IMR-90 (cell line): ENCODE results near the gene KIAA0513. TPM values are rescaled to one million over a fixed set of nuclear protein-coding genes. Genes with fewer than 3 reads are reported as not detected.
A peak's percentile ranks its signal among the peaks of the same experiment; 100 is the strongest.

Experiments
- ATAC-seq: fragments of 200-7000 bp; cut with Tn5 transposase; 2 replicates; pipeline ENCODE4 v1.9.1; 2020; ENCODE audit warnings: low read depth, mild to moderate bottlenecking, moderate library complexity
- BruUV-seq: library from RNA; stranded (reverse); fragments of 400-500 nt; replicated peaks from 2 replicates; lab custom pipeline; 2021; lab: Mats Ljungman, UMichigan
- CTCF ChIA-PET: fragments of 300-600 bp; formaldehyde crosslinking; extraction: SDS; loops from one replicate; lab custom pipeline; 2021; ENCODE audit warnings: antibody characterized with exemption; lab: Yijun Ruan, JAX
- POLR2A ChIA-PET: fragments of 300-600 bp; sonication (Branson Sonifier 250); formaldehyde crosslinking; loops from one replicate; lab custom pipeline; 2022; ENCODE audit warnings: antibody characterized with exemption; ENCODE audit not compliant: unreplicated experiment; lab: Charles Lee
- DNase-seq: peaks from one replicate; pipeline ENCODE4 v3.0.0; 2013
- H2AFZ ChIP-seq: replicated peaks from 2 replicates; pipeline ENCODE3; 2013; ENCODE audit warnings: low read length, mild to moderate bottlenecking; ENCODE audit not compliant: poor library complexity
- H2AK5ac ChIP-seq: 2 replicates; pipeline ENCODE4 v1.6.1; 2013; ENCODE audit warnings: low read depth, low read length, inconsistent platforms
- H2AK9ac ChIP-seq: replicated peaks from 2 replicates; pipeline ENCODE3; 2013; ENCODE audit warnings: mild to moderate bottlenecking, low read depth, low read length, moderate library complexity; ENCODE audit not compliant: poor library complexity
- H2BK120ac ChIP-seq: 2 replicates; pipeline ENCODE4 v1.6.1; 2013; ENCODE audit warnings: low read depth, low read length, inconsistent platforms
- H2BK15ac ChIP-seq: 3 replicates; pipeline ENCODE4 v1.6.1; 2013; ENCODE audit warnings: low read depth, low read length, inconsistent platforms
- H2BK20ac ChIP-seq: 2 replicates; pipeline ENCODE4 v1.6.1; 2013; ENCODE audit warnings: low read depth, mild to moderate bottlenecking, inconsistent platforms, low read length, moderate library complexity
- H2BK5ac ChIP-seq: 2 replicates; pipeline ENCODE4 v1.6.1; 2013; ENCODE audit warnings: mild to moderate bottlenecking, low read depth, low read length, inconsistent platforms; ENCODE audit not compliant: poor library complexity, severe bottlenecking
- H3K14ac ChIP-seq: replicated peaks from 2 replicates; pipeline ENCODE4 v1.6.1; 2013; ENCODE audit warnings: low read depth, low read length, inconsistent platforms
- H3K18ac ChIP-seq: 2 replicates; pipeline ENCODE4 v1.6.1; 2013; ENCODE audit warnings: low read depth, low read length, control low read depth
- H3K23ac ChIP-seq: 2 replicates; pipeline ENCODE4 v1.6.1; 2013; ENCODE audit warnings: low read depth, low read length, inconsistent platforms
- H3K27ac ChIP-seq: 2 replicates; pipeline ENCODE4 v1.5.1; 2013; ENCODE audit warnings: mild to moderate bottlenecking, control low read depth, low read length; ENCODE audit not compliant: insufficient read depth
- H3K27me3 ChIP-seq: 2 replicates; pipeline ENCODE4 v1.6.1; 2013; ENCODE audit warnings: low read length; ENCODE audit not compliant: control insufficient read depth, insufficient read depth
- H3K36me3 ChIP-seq: 2 replicates; pipeline ENCODE4 v1.6.1; 2013; ENCODE audit warnings: low read length, mixed read lengths; ENCODE audit not compliant: control insufficient read depth, insufficient read depth
- H3K4ac ChIP-seq: 2 replicates; pipeline ENCODE4 v1.6.1; 2013; ENCODE audit warnings: low read depth, low read length, inconsistent platforms
- H3K4me1 ChIP-seq: 2 replicates; pipeline ENCODE4 v1.6.1; 2013; ENCODE audit warnings: low read length, mixed read lengths; ENCODE audit not compliant: control insufficient read depth, insufficient read depth
- H3K4me2 ChIP-seq: 2 replicates; pipeline ENCODE4 v1.6.1; 2013; ENCODE audit warnings: low read depth, mild to moderate bottlenecking, control low read depth, low read length, moderate library complexity
- H3K4me3 ChIP-seq: 2 replicates; pipeline ENCODE4 v1.5.1; 2013; ENCODE audit warnings: low read depth, mild to moderate bottlenecking, control low read depth, low read length, moderate library complexity; ENCODE audit not compliant: insufficient read depth
- H3K56ac ChIP-seq: 2 replicates; pipeline ENCODE4 v1.6.1; 2013; ENCODE audit warnings: low read length, inconsistent platforms; ENCODE audit not compliant: insufficient read depth; ENCODE audit errors: extremely low read depth
- H3K79me1 ChIP-seq, 2 experiments: 2 replicates each; pipeline ENCODE4 v1.6.1; 2013; ENCODE audit warnings: low read length in 2 of 2, inconsistent platforms in 1 of 2, low read depth in 1 of 2
- H3K9ac ChIP-seq: 2 replicates; pipeline ENCODE4 v1.6.1; 2013; ENCODE audit warnings: low read depth, low read length, control low read depth
- H3K9me1 ChIP-seq: 2 replicates; pipeline ENCODE4 v1.6.1; 2013; ENCODE audit warnings: low read length, inconsistent platforms; ENCODE audit not compliant: insufficient read depth
- H3K9me3 ChIP-seq: 2 replicates; pipeline ENCODE4 v1.6.1; 2013; ENCODE audit warnings: low read length; ENCODE audit not compliant: control insufficient read depth, insufficient read depth
- H4K20me1 ChIP-seq: 2 replicates; pipeline ENCODE4 v1.6.1; 2013; ENCODE audit warnings: low read length, inconsistent platforms; ENCODE audit not compliant: insufficient read depth
- H4K5ac ChIP-seq: 2 replicates; pipeline ENCODE4 v1.6.1; 2013; ENCODE audit warnings: mild to moderate bottlenecking, low read depth, low read length, control low read depth
- H4K8ac ChIP-seq, 2 experiments: 2 replicates each; pipeline ENCODE4 v1.6.1; 2013; ENCODE audit warnings: low read depth in 2 of 2, low read length in 2 of 2, control low read depth in 1 of 2, inconsistent platforms in 1 of 2
- H4K91ac ChIP-seq: 2 replicates; pipeline ENCODE4 v1.6.1; 2013; ENCODE audit warnings: low read depth, low read length, inconsistent platforms; ENCODE audit not compliant: insufficient read depth
- BHLHE40 ChIP-seq: fragments of 150-350 bp; IDR thresholded peaks from 2 replicates; pipeline ENCODE4 v1.6.1; 2016; ENCODE audit warnings: mild to moderate bottlenecking, low read depth, low read length
- MXI1 ChIP-seq: IDR thresholded peaks from 2 replicates; pipeline ENCODE4 v1.6.1; 2012; ENCODE audit warnings: low read depth, mild to moderate bottlenecking, low read length, moderate library complexity, borderline replicate concordance
- NFE2L2 ChIP-seq: fragments of 150-350 bp; IDR thresholded peaks from 2 replicates; pipeline ENCODE4 v1.6.1; 2016; ENCODE audit warnings: low read depth, mild to moderate bottlenecking, low read length
- RAD21 ChIP-seq: IDR thresholded peaks from 2 replicates; pipeline ENCODE4 v1.6.1; 2012; ENCODE audit warnings: low read length, improper control_type of control experiment
- WGBS, 2 experiments: methylation state at CpG; one replicate each; pipeline versions ENCODE4 v1.1.5 to v1.1.7; 2013; ENCODE audit warnings: missing lambda C conversion rate in 2 of 2; ENCODE audit not compliant: insufficient read length in 1 of 2; ENCODE audit errors: extremely low coverage in 2 of 2; 5-methylcytosine and 5-hydroxymethylcytosine counted together
- dilution Hi-C: fragments of 300-500 bp; cut with HindIII; formaldehyde crosslinking; loops from one replicate; pipeline ENCODE4 v1.14.3; 2018; ENCODE audit warnings: low sequenced_read_pairs; ENCODE audit not compliant: unreplicated experiment
- in situ Hi-C: fragments of 300-500 bp; cut with MboI; formaldehyde crosslinking; loops from 3 replicates; pipeline ENCODE4 v1.14.3; 2019; ENCODE audit warnings: low sequenced_read_pairs, inconsistent platforms, mixed read lengths
- intact Hi-C: fragments of 100-400 bp; cut with micrococcal nuclease; formaldehyde crosslinking; loops from 2 replicates; pipeline ENCODE4 v1.10.0; 2022
- polyA plus RNA-seq, 3 experiments: library from polyadenylated mRNA; depleted of rRNA; stranded (reverse); fragments of >200 nt; gene quantifications; 2 replicates each; pipeline ENCODE4 v1.2.3, GENCODE V29; 2012; ENCODE audit warnings: low replicate concordance in 1 of 3
- total RNA-seq: library from RNA; depleted of rRNA; stranded (reverse); fragments of >200 nt; gene quantifications from 2 replicates; pipeline ENCODE4 v1.2.3, GENCODE V29; 2012

KIAA0513 gene
- total and polyA plus RNA-seq, 2 of the 4 experiments (the other 2 are of a cell fraction): 9.5 TPM

DNA sequence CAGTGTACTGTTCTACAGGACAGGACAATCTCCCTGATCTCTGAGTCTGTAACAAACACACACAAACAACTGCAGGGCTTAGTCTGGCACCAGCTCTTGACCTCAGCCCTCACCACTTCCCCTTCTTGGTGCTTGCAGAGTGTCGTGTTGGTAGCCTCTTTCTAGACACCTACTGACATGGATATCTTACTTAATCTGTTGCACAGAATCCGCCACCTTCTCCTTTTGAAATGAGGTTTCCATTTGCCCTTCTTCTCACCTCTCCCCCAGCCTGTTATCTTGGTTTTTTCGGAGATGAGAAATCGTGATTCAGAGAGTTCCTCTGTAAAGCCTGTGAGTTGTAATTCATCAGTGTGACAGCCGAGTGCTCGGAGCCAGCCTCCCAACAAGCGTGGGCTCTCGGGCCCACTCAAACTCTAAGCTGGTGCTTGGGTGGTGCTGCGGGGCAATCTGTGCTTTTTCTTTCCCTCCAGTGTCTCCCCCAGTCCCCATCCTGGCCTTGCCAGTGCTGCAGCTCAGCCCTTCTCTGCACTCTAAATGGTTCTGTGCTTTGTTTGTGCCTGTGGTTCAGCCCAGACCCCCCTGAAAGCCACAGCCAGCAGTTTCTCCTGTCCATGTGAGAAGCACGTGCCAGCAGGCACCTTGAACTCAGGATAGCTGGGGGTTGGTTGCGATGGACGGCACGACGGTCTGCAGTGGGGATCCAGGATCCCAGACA, 28.1 kb downstream of the KIAA0513 start:
- dilution Hi-C loops (no loop called here), intact Hi-C loops (no loop called here), in situ Hi-C loops (no loop called here)
- ATAC-seq (peak; percentile 72), DNase-seq (peak; percentile 63)
- Histone ChIP-seq H2BK120ac (0 out of 2 replicates have a peak overlapping the region, but pooled peaks have one; percentile 23), H3K27ac (peak overlapping the region; percentile 53; the same call in 1 of the 2 replicates), H3K9ac (peak overlapping the region; percentile 12; the same call in 1 of the 2 replicates), H3K27me3 (no peaks in the 10 kb centered on the region), H3K4me3 (peak overlapping the region; percentile 29), H2BK20ac (0 out of 2 replicates have a peak overlapping the region, but pooled peaks have one; percentile 8), H3K9me3 (no peaks in the 10 kb centered on the region), H2AFZ (peak overlapping the region; percentile 83), H2BK15ac (peak overlapping the region; percentile 17; the same call in 1 of the 3 replicates), H4K91ac (0 out of 2 replicates have a peak overlapping the region, but pooled peaks have one; percentile 7), H3K4me1 (peaks cover 10% of the 10 kb centered on the region), H4K5ac (peak overlapping the region; percentile 18; the same call in 1 of the 2 replicates), H3K23ac (peak overlapping the region; percentile 66), H3K4me2 (peak overlapping the region; percentile 91), H2AK5ac (peak overlapping the region; percentile 18; the same call in 1 of the 2 replicates), H2BK5ac (peak overlapping the region; percentile 63), H4K20me1 (peaks cover 24% of the 10 kb centered on the region), H2AK9ac (peak overlapping the region; percentile 66), H3K14ac (peak overlapping the region; percentile 61), H3K9me1 (peaks cover 3% of the 10 kb centered on the region), H4K8ac (peak overlapping the region in 1 of 2 experiments; percentile 77; a peak in 2 of 4 replicates), H3K56ac (no peak overlapping the region), H3K36me3 (no peaks in the 10 kb centered on the region), H3K79me1 (peaks cover 9 to 29% of the 10 kb centered on the region in 2 experiments; a peak in 3 of 4 replicates), H3K18ac (peak overlapping the region; percentile 26), H3K4ac (peak overlapping the region; percentile 59)
- BruUV-seq: no TSS peak
- CTCF ChIA-PET: no interaction called here
- TF ChIP-seq BHLHE40: peak; percentile 67
- peak; percentile 49; the same call in 1 of the 2 replicates for TF ChIP-seq MXI1
- no peak for TF ChIP-seq NFE2L2
- no peak for TF ChIP-seq RAD21
- WGBS, 2 experiments: no CpG with 5 or more reads among the region's 14 CpGs
- POLR2A ChIA-PET: no interaction called here
